ENCODE data around the gene WIPF2. TPM values are rescaled to one million over a fixed set of nuclear protein-coding genes. Genes with fewer than 3 reads are reported as not detected.

WIPF2 gene
- total and polyA plus RNA-seq, 2 of the 8 experiments (the other 6 are each of a cell fraction or from before 2014, with no cell fraction given) = 6.9 to 25.3 TPM

DNA sequence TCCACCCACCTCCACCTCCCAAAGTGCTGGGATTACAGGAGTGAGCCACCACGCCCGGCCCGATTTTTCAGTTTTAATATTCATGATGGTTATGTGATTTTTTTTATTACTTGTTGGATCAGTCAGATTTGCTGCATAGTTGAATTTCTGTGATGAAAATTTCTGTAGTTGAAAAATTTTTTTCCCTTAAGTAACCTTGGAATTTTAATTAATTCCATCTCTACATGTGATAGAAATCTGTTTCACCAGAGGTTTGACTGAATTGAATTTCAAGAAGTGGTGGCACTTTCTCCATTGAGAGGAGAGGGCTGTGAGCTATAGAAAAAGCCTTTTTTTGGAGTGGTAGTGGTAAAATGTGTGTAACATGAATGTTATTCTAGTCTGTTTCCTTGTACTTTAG is 24.7 kb downstream of the WIPF2 start (continued):
- TF ChIP-seq, protein P1, sequence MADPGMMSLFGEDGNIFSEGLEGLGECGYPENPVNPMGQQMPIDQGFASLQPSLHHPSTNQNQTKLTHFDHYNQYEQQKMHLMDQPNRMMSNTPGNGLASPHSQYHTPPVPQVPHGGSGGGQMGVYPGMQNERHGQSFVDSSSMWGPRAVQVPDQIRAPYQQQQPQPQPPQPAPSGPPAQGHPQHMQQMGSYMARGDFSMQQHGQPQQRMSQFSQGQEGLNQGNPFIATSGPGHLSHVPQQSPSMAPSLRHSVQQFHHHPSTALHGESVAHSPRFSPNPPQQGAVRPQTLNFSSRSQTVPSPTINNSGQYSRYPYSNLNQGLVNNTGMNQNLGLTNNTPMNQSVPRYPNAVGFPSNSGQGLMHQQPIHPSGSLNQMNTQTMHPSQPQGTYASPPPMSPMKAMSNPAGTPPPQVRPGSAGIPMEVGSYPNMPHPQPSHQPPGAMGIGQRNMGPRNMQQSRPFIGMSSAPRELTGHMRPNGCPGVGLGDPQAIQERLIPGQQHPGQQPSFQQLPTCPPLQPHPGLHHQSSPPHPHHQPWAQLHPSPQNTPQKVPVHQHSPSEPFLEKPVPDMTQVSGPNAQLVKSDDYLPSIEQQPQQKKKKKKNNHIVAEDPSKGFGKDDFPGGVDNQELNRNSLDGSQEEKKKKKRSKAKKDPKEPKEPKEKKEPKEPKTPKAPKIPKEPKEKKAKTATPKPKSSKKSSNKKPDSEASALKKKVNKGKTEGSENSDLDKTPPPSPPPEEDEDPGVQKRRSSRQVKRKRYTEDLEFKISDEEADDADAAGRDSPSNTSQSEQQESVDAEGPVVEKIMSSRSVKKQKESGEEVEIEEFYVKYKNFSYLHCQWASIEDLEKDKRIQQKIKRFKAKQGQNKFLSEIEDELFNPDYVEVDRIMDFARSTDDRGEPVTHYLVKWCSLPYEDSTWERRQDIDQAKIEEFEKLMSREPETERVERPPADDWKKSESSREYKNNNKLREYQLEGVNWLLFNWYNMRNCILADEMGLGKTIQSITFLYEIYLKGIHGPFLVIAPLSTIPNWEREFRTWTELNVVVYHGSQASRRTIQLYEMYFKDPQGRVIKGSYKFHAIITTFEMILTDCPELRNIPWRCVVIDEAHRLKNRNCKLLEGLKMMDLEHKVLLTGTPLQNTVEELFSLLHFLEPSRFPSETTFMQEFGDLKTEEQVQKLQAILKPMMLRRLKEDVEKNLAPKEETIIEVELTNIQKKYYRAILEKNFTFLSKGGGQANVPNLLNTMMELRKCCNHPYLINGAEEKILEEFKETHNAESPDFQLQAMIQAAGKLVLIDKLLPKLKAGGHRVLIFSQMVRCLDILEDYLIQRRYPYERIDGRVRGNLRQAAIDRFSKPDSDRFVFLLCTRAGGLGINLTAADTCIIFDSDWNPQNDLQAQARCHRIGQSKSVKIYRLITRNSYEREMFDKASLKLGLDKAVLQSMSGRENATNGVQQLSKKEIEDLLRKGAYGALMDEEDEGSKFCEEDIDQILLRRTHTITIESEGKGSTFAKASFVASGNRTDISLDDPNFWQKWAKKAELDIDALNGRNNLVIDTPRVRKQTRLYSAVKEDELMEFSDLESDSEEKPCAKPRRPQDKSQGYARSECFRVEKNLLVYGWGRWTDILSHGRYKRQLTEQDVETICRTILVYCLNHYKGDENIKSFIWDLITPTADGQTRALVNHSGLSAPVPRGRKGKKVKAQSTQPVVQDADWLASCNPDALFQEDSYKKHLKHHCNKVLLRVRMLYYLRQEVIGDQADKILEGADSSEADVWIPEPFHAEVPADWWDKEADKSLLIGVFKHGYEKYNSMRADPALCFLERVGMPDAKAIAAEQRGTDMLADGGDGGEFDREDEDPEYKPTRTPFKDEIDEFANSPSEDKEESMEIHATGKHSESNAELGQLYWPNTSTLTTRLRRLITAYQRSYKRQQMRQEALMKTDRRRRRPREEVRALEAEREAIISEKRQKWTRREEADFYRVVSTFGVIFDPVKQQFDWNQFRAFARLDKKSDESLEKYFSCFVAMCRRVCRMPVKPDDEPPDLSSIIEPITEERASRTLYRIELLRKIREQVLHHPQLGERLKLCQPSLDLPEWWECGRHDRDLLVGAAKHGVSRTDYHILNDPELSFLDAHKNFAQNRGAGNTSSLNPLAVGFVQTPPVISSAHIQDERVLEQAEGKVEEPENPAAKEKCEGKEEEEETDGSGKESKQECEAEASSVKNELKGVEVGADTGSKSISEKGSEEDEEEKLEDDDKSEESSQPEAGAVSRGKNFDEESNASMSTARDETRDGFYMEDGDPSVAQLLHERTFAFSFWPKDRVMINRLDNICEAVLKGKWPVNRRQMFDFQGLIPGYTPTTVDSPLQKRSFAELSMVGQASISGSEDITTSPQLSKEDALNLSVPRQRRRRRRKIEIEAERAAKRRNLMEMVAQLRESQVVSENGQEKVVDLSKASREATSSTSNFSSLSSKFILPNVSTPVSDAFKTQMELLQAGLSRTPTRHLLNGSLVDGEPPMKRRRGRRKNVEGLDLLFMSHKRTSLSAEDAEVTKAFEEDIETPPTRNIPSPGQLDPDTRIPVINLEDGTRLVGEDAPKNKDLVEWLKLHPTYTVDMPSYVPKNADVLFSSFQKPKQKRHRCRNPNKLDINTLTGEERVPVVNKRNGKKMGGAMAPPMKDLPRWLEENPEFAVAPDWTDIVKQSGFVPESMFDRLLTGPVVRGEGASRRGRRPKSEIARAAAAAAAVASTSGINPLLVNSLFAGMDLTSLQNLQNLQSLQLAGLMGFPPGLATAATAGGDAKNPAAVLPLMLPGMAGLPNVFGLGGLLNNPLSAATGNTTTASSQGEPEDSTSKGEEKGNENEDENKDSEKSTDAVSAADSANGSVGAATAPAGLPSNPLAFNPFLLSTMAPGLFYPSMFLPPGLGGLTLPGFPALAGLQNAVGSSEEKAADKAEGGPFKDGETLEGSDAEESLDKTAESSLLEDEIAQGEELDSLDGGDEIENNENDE (IDR thresholded peaks at IDR 0.05; ENCODE audit: insufficient replicate concordance, low read length) = no peak
- TF ChIP-seq TCF12 (IDR thresholded peaks at IDR 0.05; ENCODE audit: low read depth, low read length) (no peak), CTBP2 (IDR thresholded peaks at IDR 0.05; ENCODE audit: borderline replicate concordance, insufficient read depth, insufficient read length, low read length) (no peak), PHF8 (conservative IDR thresholded peaks at IDR 0.05; ENCODE audit: low read depth, low read length) (no peak), EP300 (IDR thresholded peaks at IDR 0.05; ENCODE audit: borderline replicate concordance in 1 of 2, low read depth in 2 of 2, low read length in 2 of 2) (no peak), SIX5 (IDR thresholded peaks at IDR 0.05; ENCODE audit: low read depth, low read length) (no peak), SUZ12 (IDR thresholded peaks at IDR 0.05; ENCODE audit: low read length) (no peak), E2F6 (IDR thresholded peaks at IDR 0.05) (no peak), CBX5 (IDR thresholded peaks at IDR 0.05; ENCODE audit: low read depth, low read length) (no peak)
